ENCODE results near the gene DYNLT5.
"Not testable (repeated sequence)": the region's sequence is repeated elsewhere in the genome, so short reads cannot be mapped to it uniquely, and the experiment has no call there.

The DYNLT5 gene

GRCh38 chr1:66725885-66726665 is 26.2 kb upstream of the DYNLT5 start:
- peak; percentile 30 for DNase-seq (ENCODE audit: low read depth)
- no peak overlapping the region for H3K4me3 ChIP-seq (ENCODE audit: low read depth, low read length)
- TF ChIP-seq, protein P1, sequence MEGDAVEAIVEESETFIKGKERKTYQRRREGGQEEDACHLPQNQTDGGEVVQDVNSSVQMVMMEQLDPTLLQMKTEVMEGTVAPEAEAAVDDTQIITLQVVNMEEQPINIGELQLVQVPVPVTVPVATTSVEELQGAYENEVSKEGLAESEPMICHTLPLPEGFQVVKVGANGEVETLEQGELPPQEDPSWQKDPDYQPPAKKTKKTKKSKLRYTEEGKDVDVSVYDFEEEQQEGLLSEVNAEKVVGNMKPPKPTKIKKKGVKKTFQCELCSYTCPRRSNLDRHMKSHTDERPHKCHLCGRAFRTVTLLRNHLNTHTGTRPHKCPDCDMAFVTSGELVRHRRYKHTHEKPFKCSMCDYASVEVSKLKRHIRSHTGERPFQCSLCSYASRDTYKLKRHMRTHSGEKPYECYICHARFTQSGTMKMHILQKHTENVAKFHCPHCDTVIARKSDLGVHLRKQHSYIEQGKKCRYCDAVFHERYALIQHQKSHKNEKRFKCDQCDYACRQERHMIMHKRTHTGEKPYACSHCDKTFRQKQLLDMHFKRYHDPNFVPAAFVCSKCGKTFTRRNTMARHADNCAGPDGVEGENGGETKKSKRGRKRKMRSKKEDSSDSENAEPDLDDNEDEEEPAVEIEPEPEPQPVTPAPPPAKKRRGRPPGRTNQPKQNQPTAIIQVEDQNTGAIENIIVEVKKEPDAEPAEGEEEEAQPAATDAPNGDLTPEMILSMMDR (IDR thresholded peaks at IDR 0.05; ENCODE audit: control insufficient read depth, extremely low read depth, insufficient read depth), result peak; percentile 89

DNA sequence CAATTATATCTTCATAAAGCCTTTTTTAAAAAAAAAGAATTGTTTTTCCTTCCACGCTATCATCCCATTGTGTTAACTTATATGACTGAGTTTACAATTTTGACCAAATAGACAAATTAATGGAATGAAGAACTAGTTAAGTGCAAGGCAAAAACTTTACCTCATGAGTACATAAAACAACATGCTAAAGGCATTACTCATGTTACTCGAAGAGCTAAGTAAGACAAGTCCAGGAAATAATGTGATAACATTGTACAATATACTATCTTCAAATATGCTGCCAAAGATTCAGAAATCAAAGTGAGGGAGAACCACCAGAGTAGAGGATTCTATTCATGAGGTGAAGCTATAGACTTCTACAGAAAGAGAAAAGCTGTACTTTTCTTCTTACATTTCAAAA is 24.2 kb upstream of the DYNLT5 start:
- H3K4me3 ChIP-seq (ENCODE audit: low read depth, low read length), result no peak overlapping the region
- TF ChIP-seq, protein P1 (IDR thresholded peaks at IDR 0.05; ENCODE audit: control insufficient read depth, extremely low read depth, insufficient read depth), result no peak
- no peak for DNase-seq (ENCODE audit: low read depth)

GRCh38 chr1:66728716-66729115 is 23.5 kb upstream of the DYNLT5 start:
- H3K4me3 ChIP-seq (ENCODE audit: low read depth, low read length); DNase-seq (ENCODE audit: low read depth): not testable (repeated sequence)

GRCh38 chr1:66729119-66729518 is 23.1 kb upstream of the DYNLT5 start:
- no peak for DNase-seq (ENCODE audit: low read depth)
- no peak overlapping the region for H3K4me3 ChIP-seq (ENCODE audit: low read depth, low read length)
- TF ChIP-seq, protein P1 (IDR thresholded peaks at IDR 0.05; ENCODE audit: control insufficient read depth, extremely low read depth, insufficient read depth), result no peak

- TF ChIP-seq, protein P1 (IDR thresholded peaks at IDR 0.05; ENCODE audit: control insufficient read depth, extremely low read depth, insufficient read depth), result no peak
- no peak overlapping the region for H3K4me3 ChIP-seq (ENCODE audit: low read depth, low read length)
- DNase-seq (ENCODE audit: low read depth), result no peak
Observed at GRCh38 chr1:66729523-66729922, 22.7 kb upstream of the DYNLT5 start.

- no peak for DNase-seq (ENCODE audit: low read depth)
- H3K4me3 ChIP-seq (ENCODE audit: low read depth, low read length), result no peak overlapping the region
- TF ChIP-seq, protein P1 (IDR thresholded peaks at IDR 0.05; ENCODE audit: control insufficient read depth, extremely low read depth, insufficient read depth), result no peak
Observed at GRCh38 chr1:66730462-66730861, 21.8 kb upstream of the DYNLT5 start.

DNA sequence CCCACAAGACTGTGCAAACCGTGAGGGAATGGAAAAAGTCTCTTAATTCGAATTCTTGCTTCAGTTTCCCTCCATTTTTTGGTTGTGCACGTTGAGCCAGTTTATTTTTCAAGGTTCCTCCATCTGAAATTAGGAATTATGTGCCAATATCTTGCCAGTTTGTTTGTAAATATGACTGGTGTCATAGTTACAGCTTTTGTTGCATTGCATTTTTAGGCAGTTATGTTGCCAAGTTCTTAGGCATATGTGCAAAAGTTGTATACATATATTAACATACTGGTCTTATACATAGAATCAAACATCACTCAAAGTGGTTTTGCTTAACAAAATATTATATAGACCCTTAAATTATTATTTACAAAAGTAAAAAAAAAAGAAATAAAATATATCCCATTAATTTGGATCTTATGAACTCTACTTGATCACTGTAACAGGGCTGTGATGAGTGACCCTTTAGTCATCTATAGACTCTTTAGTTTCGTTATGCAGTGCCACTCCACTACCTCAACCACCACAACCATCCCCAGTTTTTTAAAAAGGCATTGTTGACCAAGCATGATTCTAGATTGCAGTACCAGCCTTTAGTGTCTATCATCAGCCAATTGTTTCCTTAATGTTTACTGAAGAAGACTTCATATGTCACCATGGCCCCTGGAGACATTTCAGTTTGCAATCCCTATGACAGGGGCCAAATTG is 20.9 kb upstream of the DYNLT5 start:
- no peak overlapping the region for H3K4me3 ChIP-seq (ENCODE audit: low read depth, low read length)
- DNase-seq (ENCODE audit: low read depth), result no peak
- TF ChIP-seq, protein P1 (IDR thresholded peaks at IDR 0.05; ENCODE audit: control insufficient read depth, extremely low read depth, insufficient read depth), result no peak
